Gastrocnemius medialis (tissue), 4 donors: Measurements from ENCODE around the gene SGK1.

Source experiments
- POLR2A ChIP-seq, 2 donors: fragments of 450-650 bp; IDR thresholded peaks; one replicate each; pipeline ENCODE4 v1.6.1; 2017; ENCODE audit warnings: antibody characterized with exemption in 2 of 2, mild to moderate bottlenecking in 2 of 2, moderate library complexity in 2 of 2
- TF ChIP-seq, protein P1 (sequence below), 5 experiments: fragments of 450-650 bp in 3 of 5; fragments of 200-600 bp in 2 of 5; sonication (generic) in 2 of 5; IDR thresholded peaks in 4 of 5; conservative IDR thresholded peaks in 1 of 5; 1 replicate in 4 of 5; 2 replicates in 1 of 5; pipeline ENCODE4 v1.5.1; 2016 to 2019; ENCODE audit warnings: antibody characterized with exemption in 5 of 5, mild to moderate bottlenecking in 3 of 5, moderate library complexity in 3 of 5

DNA sequence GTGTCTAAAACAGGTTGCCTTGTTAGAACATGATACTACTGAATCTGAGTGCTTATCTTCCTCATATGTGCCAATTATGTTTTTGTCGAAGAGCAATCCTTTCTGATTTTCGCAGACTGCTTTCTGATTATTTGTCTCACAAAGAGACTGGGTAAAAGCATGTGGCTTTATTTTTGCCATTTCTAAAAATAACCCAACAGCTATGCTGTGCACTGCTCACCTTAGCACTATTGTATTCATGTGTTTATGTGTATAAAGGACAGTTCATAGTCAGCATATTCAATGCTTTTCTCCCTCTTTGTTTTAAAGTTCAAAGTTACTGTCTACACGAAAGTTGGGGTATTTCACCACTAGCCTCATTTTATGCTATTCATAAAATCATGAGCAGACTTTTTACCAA is 127.0 kb downstream of the SGK1 start:
- TF ChIP-seq, protein P1, sequence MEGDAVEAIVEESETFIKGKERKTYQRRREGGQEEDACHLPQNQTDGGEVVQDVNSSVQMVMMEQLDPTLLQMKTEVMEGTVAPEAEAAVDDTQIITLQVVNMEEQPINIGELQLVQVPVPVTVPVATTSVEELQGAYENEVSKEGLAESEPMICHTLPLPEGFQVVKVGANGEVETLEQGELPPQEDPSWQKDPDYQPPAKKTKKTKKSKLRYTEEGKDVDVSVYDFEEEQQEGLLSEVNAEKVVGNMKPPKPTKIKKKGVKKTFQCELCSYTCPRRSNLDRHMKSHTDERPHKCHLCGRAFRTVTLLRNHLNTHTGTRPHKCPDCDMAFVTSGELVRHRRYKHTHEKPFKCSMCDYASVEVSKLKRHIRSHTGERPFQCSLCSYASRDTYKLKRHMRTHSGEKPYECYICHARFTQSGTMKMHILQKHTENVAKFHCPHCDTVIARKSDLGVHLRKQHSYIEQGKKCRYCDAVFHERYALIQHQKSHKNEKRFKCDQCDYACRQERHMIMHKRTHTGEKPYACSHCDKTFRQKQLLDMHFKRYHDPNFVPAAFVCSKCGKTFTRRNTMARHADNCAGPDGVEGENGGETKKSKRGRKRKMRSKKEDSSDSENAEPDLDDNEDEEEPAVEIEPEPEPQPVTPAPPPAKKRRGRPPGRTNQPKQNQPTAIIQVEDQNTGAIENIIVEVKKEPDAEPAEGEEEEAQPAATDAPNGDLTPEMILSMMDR (IDR thresholded peaks at IDR 0.05 in 4 of 5, conservative IDR thresholded peaks at IDR 0.05 in 1 of 5): no peak
- TF ChIP-seq POLR2A (IDR thresholded peaks at IDR 0.05): no peak
